Neutrophil (primary cell): ENCODE results near the gene CTAGE9.

Source experiments
- H3K27ac ChIP-seq: fragments of 200-600 bp; sonication (generic); 2 replicates; pipeline ENCODE4 v1.5.1; 2016; ENCODE audit warnings: mild to moderate bottlenecking, moderate library complexity
- H3K27me3 ChIP-seq: fragments of 200-600 bp; sonication (generic); 2 replicates; pipeline ENCODE4 v1.6.0; 2016; ENCODE audit warnings: mild to moderate bottlenecking
- H3K36me3 ChIP-seq: fragments of 200-600 bp; sonication (generic); 2 replicates; pipeline ENCODE4 v1.5.1; 2017
- H3K4me1 ChIP-seq, 2 experiments: fragments of 200-600 bp in 1 of 2; sonication (generic) in 1 of 2; 1 replicate in 1 of 2; 2 replicates in 1 of 2; pipeline versions ENCODE4 v1.5.1 to v1.6.1; 2013 to 2016; ENCODE audit warnings: low read depth in 1 of 2, low read length in 1 of 2, mild to moderate bottlenecking in 1 of 2, moderate library complexity in 1 of 2; ENCODE audit not compliant: control insufficient read depth in 1 of 2, insufficient read depth in 1 of 2
- H3K4me3 ChIP-seq, 2 experiments: fragments of 200-600 bp in 1 of 2; sonication (generic) in 1 of 2; 1 replicate in 1 of 2; 2 replicates in 1 of 2; pipeline ENCODE4 v1.5.1; 2013 to 2016; ENCODE audit warnings: low read depth in 1 of 2, low read length in 1 of 2, mild to moderate bottlenecking in 1 of 2, moderate library complexity in 1 of 2
- H3K9me3 ChIP-seq: fragments of 200-600 bp; sonication (generic); 2 replicates; pipeline ENCODE4 v1.5.1; 2016
- CTCF ChIP-seq: fragments of 200-600 bp; sonication (generic); IDR thresholded peaks from 2 replicates; pipeline ENCODE4 v1.5.1; 2016; ENCODE audit warnings: antibody characterized with exemption

CTAGE9 gene

GRCh38 chr6:131696956-131697355 is 13.9 kb downstream of the CTAGE9 start:
- no peak overlapping the region for H3K4me3 ChIP-seq
- no peak for TF ChIP-seq CTCF
- no peaks in the 10 kb centered on the region for H3K9me3 ChIP-seq

GRCh38 chr6:131694832-131695426 is 15.9 kb downstream of the CTAGE9 start:
- TF ChIP-seq CTCF: no peak
- no peaks in the 10 kb centered on the region for H3K9me3 ChIP-seq
- H3K27me3 ChIP-seq: no peaks in the 10 kb centered on the region

More at GRCh38 chr6:131696956-131697355, 13.9 kb downstream of the CTAGE9 start:
- Histone ChIP-seq H3K27ac (no peak overlapping the region), H3K36me3 (no peaks in the 10 kb centered on the region), H3K27me3 (no peaks in the 10 kb centered on the region), H3K4me1 (no peaks in the 10 kb centered on the region)

GRCh38 chr6:131693384-131693783 is 17.4 kb downstream of the CTAGE9 start:
- Histone ChIP-seq H3K4me1 (no peaks in the 10 kb centered on the region), H3K4me3 (no peak overlapping the region), H3K27me3 (no peaks in the 10 kb centered on the region), H3K27ac (no peak overlapping the region), H3K36me3 (no peaks in the 10 kb centered on the region), H3K9me3 (no peaks in the 10 kb centered on the region)
- TF ChIP-seq CTCF: no peak

More at GRCh38 chr6:131694832-131695426, 15.9 kb downstream of the CTAGE9 start:
- Histone ChIP-seq H3K36me3 (no peaks in the 10 kb centered on the region), H3K4me3 (no peak overlapping the region), H3K27ac (no peak overlapping the region), H3K4me1 (no peaks in the 10 kb centered on the region)

- H3K27ac ChIP-seq: no peak overlapping the region
- H3K36me3 ChIP-seq: no peaks in the 10 kb centered on the region
- H3K27me3 ChIP-seq: no peaks in the 10 kb centered on the region
- no peak overlapping the region for H3K4me3 ChIP-seq
- H3K4me1 ChIP-seq: no peaks in the 10 kb centered on the region
- no peaks in the 10 kb centered on the region for H3K9me3 ChIP-seq
- TF ChIP-seq CTCF: no peak
These were observed 18.2 kb downstream of the CTAGE9 start for GRCh38 chr6:131692589-131692988.

GRCh38 chr6:131692031-131692430 is 18.8 kb downstream of the CTAGE9 start:
- no peak for TF ChIP-seq CTCF
- Histone ChIP-seq H3K4me3 (no peak overlapping the region), H3K4me1 (no peaks in the 10 kb centered on the region), H3K9me3 (no peaks in the 10 kb centered on the region), H3K27ac (no peak overlapping the region), H3K36me3 (no peaks in the 10 kb centered on the region), H3K27me3 (no peaks in the 10 kb centered on the region)
